ENCODE data around the gene PACS1. TPM values are rescaled to one million over a fixed set of nuclear protein-coding genes. Genes with fewer than 3 reads are reported as not detected.

The PACS1 gene
- total RNA-seq, 1 donor from 2014 or later, result 121 TPM

DNA sequence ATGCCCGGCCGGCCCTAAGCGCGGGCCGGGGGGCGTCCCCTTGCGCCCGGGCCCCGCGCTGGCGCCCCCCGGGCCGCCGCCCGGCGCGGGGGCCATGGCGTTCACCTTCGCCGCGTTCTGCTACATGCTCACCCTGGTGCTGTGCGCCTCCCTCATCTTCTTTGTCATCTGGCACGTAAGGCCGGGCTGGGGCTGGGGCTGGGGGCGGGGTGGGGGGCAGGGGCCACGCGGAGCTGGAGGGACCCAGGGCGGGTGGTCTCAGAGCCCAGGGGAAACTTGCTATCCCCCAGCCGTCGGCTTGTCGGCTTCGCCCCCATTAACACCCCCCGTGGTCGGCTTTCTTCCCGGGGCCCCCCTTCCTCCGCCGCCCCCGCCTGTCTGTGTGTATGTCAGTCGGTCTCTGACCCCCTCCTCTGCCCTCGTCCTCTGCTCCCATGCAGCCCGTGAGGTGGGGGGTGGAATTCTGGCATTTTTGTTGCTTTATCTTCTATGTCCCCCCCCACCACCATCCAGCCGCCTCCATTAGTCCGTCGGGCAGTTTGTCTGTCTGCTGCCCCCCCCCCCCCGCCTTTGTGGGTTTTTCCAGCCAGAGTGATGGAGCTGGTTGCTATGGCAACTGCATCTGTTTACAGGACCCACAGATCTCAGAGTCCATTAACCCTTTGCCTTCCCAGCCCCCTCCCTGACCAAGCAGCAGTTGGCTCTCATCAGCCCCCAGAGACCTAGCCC, 208.5 kb downstream of the PACS1 start:
- intact Hi-C loops (cut with micrococcal nuclease), result loop anchor here (1.0 kb wide), 1 partner anchor 10 kb away; the partner anchor contains the start of gene RAB1B
- Mint-ChIP-seq H3K27ac (no peak overlapping the region), H3K4me3 (peak overlapping the region; percentile 53), H3K27me3 (no peaks in the 10 kb centered on the region), H3K9me3 (no peaks in the 10 kb centered on the region), H3K36me3 (ENCODE audit: low read depth) (peaks cover 32% of the 10 kb centered on the region), H3K4me1 (peaks cover 39% of the 10 kb centered on the region)
- DNase-seq (no peak), ATAC-seq (ENCODE audit: low read depth) (peak; percentile 6)
- TF ChIP-seq, protein P1, sequence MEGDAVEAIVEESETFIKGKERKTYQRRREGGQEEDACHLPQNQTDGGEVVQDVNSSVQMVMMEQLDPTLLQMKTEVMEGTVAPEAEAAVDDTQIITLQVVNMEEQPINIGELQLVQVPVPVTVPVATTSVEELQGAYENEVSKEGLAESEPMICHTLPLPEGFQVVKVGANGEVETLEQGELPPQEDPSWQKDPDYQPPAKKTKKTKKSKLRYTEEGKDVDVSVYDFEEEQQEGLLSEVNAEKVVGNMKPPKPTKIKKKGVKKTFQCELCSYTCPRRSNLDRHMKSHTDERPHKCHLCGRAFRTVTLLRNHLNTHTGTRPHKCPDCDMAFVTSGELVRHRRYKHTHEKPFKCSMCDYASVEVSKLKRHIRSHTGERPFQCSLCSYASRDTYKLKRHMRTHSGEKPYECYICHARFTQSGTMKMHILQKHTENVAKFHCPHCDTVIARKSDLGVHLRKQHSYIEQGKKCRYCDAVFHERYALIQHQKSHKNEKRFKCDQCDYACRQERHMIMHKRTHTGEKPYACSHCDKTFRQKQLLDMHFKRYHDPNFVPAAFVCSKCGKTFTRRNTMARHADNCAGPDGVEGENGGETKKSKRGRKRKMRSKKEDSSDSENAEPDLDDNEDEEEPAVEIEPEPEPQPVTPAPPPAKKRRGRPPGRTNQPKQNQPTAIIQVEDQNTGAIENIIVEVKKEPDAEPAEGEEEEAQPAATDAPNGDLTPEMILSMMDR (IDR thresholded peaks at IDR 0.05), result no peak
- ChIA-PET CTCF (interaction anchor here (0.6 kb wide), 1 partner anchor 708 kb away, joined by 3 read pairs; the partner anchor contains the start of gene ZNRD2), POLR2A (interaction anchor here (0.8 to 5.2 kb wide), 3 partner anchors 10 to 20 kb away, joined by 3 to 50 read pairs (median 9); partner anchors contain the start of gene RAB1B)

DNA sequence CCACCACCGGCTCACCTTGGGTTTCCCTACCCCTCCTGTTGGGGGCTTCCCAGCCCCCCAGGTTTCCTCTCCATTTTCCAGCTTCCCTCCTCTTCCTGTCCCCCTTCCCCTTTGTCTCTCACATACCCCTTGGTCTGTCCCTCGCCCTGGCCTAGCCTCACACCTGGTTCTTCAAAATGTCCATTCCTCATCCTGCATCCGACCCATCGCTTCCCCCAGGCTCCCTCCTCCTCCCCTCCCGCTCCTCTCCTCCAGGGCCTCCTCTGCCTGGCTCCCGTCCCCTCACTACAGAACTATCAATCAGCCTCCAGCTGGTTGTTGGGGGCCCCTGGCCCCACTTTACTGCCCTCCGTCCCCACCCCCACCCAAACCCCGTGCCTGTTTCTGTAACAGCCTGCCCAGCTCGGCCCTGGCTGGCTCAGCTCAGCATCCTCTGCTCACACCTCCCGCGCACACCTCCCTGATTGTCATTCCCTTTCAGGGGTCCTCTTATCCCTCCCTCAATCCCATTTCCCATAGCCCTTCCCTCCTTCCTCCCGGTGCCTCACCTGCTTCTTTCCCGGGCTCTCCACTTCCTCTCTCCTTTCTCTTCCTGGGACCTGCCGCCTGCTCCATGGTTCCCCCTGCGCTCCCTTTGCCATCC, 209.1 kb downstream of the PACS1 start:
- ChIA-PET POLR2A (interaction anchor here (0.7 to 5.2 kb wide), 3 partner anchors 10 to 21 kb away, joined by 3 to 50 read pairs (median 3); partner anchors contain the start of gene RAB1B), CTCF (interaction anchor here (0.6 kb wide), 1 partner anchor 709 kb away, joined by 3 read pairs; the partner anchor contains the start of gene ZNRD2)
- Mint-ChIP-seq H3K27ac (no peak overlapping the region), H3K9me3 (no peaks in the 10 kb centered on the region), H3K4me3 (peak overlapping the region; percentile 44), H3K36me3 (ENCODE audit: low read depth) (peaks cover 29% of the 10 kb centered on the region), H3K4me1 (peaks cover 39% of the 10 kb centered on the region), H3K27me3 (no peaks in the 10 kb centered on the region)
- DNase-seq (no peak), ATAC-seq (ENCODE audit: low read depth) (no peak)
- TF ChIP-seq, protein P1 (IDR thresholded peaks at IDR 0.05), result no peak
- intact Hi-C loops (cut with micrococcal nuclease), result no loop called here

DNA sequence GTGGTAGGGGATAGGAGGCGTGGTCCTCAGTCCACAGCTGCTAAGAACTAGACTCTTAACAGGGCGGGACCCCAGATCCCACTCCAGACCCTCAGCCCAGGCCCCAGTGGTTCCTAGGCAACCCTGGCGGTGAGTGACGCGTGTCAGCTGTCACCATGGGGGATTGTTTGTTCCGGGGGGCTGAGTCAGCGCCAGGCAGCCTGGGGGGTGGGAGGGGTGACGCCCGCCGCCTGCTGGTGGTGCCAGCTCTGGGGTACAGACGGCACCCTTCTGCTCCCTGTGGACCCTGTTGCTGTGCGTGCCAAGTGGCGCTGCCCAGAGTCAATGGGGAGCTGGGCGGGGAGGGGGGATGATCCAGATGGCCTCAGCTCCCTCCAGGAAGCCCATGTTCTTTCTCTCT, 210.4 kb downstream of the PACS1 start:
- no peak overlapping the region for H3K4me3 Mint-ChIP-seq
- no peak overlapping the region for H3K27ac Mint-ChIP-seq
- H3K9me3 Mint-ChIP-seq, result no peaks in the 10 kb centered on the region
- ChIA-PET CTCF (interaction anchor here (2.9 kb wide), 1 partner anchor 12 kb away, joined by 14 read pairs; the partner anchor contains the start of gene RAB1B), POLR2A (interaction anchor here (0.6 to 5.2 kb wide), 3 partner anchors 9 to 325 kb away, joined by 3 to 50 read pairs (median 8); partner anchors contain the start of genes RAB1B and YIF1A)
- intact Hi-C loops (cut with micrococcal nuclease), result no loop called here
- TF ChIP-seq, protein P1 (IDR thresholded peaks at IDR 0.05), result no peak
- peaks cover 25% of the 10 kb centered on the region for H3K36me3 Mint-ChIP-seq (ENCODE audit: low read depth)
- no peak for DNase-seq
- no peak for ATAC-seq (ENCODE audit: low read depth)
- H3K27me3 Mint-ChIP-seq, result no peaks in the 10 kb centered on the region
- H3K4me1 Mint-ChIP-seq, result peaks cover 39% of the 10 kb centered on the region

DNA sequence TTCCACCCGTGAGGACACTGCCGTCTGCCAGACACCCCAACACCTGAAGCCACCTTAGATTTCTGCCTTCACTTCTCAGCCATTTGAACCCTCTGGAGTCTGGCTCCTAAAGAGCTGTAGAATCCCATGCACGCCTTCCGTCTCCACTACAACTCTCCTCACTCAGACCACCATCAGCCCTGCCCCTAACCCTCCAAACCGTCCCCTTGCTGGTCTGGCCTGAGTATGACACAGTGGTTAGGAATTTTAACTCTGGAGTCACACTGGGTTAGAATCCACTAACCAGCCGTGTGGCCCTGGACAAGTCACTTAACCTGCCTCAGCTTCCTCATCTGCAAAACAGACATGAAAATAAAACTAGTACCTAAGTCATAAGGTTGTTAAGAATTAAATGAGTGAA, 210.9 kb downstream of the PACS1 start:
- Mint-ChIP-seq H3K4me3 (no peak overlapping the region), H3K27me3 (no peaks in the 10 kb centered on the region), H3K27ac (no peak overlapping the region), H3K4me1 (peaks cover 39% of the 10 kb centered on the region), H3K9me3 (no peaks in the 10 kb centered on the region), H3K36me3 (ENCODE audit: low read depth) (peaks cover 23% of the 10 kb centered on the region)
- ATAC-seq (ENCODE audit: low read depth), result no peak
- ChIA-PET POLR2A (interaction anchor here (0.5 to 5.2 kb wide), 3 partner anchors 8 to 512 kb away, joined by 6 to 50 read pairs (median 8); partner anchors contain the start of genes RAB1B and YIF1A), CTCF (interaction anchor here (2.8 to 2.9 kb wide), 2 partner anchors 13 to 59 kb away, joined by 14 to 23 read pairs; partner anchors contain the start of gene RAB1B)
- intact Hi-C loops (cut with micrococcal nuclease), result no loop called here
- TF ChIP-seq, protein P1 (IDR thresholded peaks at IDR 0.05), result no peak
- DNase-seq, result no peak

Data from activated B cell treated with CpG ODN at 0.5 μM for 24 hours (primary cell).